H9 (cell line): ENCODE data around the gene DNLZ. TPM values are rescaled to one million over a fixed set of nuclear protein-coding genes. Genes with fewer than 3 reads are reported as not detected.

Experiments used
- DNase-seq: peaks from one replicate; pipeline ENCODE4 v3.0.0-alpha.2; 2017
- H2AFZ ChIP-seq: one replicate; pipeline ENCODE4 v1.6.1; 2013; ENCODE audit warnings: mild to moderate bottlenecking, low read length, control low read depth, moderate library complexity
- H2AK5ac ChIP-seq: 2 replicates; pipeline ENCODE4 v1.6.1; 2013; ENCODE audit warnings: low read length, control low read depth, mixed read lengths; ENCODE audit not compliant: insufficient read length
- H2BK120ac ChIP-seq: one replicate; pipeline ENCODE4 v1.6.1; 2013; ENCODE audit warnings: low read depth, mild to moderate bottlenecking, low read length, control low read depth, inconsistent platforms; ENCODE audit not compliant: poor library complexity, severe bottlenecking
- H2BK12ac ChIP-seq: 2 replicates; pipeline ENCODE4 v1.6.1; 2013; ENCODE audit warnings: low read length, control low read depth, mixed read lengths, low read depth; ENCODE audit not compliant: insufficient read length
- H2BK15ac ChIP-seq: 2 replicates; pipeline ENCODE4 v1.6.1; 2013; ENCODE audit warnings: low read depth, low read length, control low read depth
- H2BK20ac ChIP-seq: one replicate; pipeline ENCODE4 v1.6.1; 2013; ENCODE audit warnings: low read depth, mild to moderate bottlenecking, low read length, control low read depth, inconsistent platforms; ENCODE audit not compliant: poor library complexity, severe bottlenecking
- H2BK5ac ChIP-seq: 2 replicates; pipeline ENCODE4 v1.6.1; 2013; ENCODE audit warnings: low read length, control low read depth, mixed read lengths; ENCODE audit not compliant: insufficient read length
- H3K14ac ChIP-seq: 2 replicates; pipeline ENCODE4 v1.6.1; 2013; ENCODE audit warnings: low read length, control low read depth; ENCODE audit not compliant: insufficient read depth
- H3K18ac ChIP-seq: 2 replicates; pipeline ENCODE4 v1.6.1; 2013; ENCODE audit warnings: low read depth, mild to moderate bottlenecking, mixed read lengths, low read length, control low read depth; ENCODE audit not compliant: insufficient read length
- H3K23ac ChIP-seq: 2 replicates; pipeline ENCODE4 v1.6.1; 2013; ENCODE audit warnings: low read length, control low read depth, mixed read lengths, low read depth; ENCODE audit not compliant: insufficient read length
- H3K23me2 ChIP-seq: 2 replicates; pipeline ENCODE4 v1.6.1; 2013; ENCODE audit warnings: low read depth, mild to moderate bottlenecking, mixed read lengths, low read length, control low read depth; ENCODE audit not compliant: insufficient read length, poor library complexity, severe bottlenecking
- H3K27ac ChIP-seq: 2 replicates; pipeline ENCODE4 v1.5.1; 2013; ENCODE audit warnings: low read length, control low read depth, mixed read lengths, low read depth; ENCODE audit not compliant: insufficient read length
- H3K27me3 ChIP-seq: 2 replicates; pipeline ENCODE4 v1.6.1; 2013; ENCODE audit warnings: low read length, control low read depth, inconsistent platforms; ENCODE audit not compliant: insufficient read depth
- H3K4ac ChIP-seq: 2 replicates; pipeline ENCODE4 v1.6.1; 2013; ENCODE audit warnings: low read depth, mild to moderate bottlenecking, control low read depth, inconsistent platforms, low read length, moderate library complexity
- H3K4me1 ChIP-seq: 2 replicates; pipeline ENCODE4 v1.6.1; 2013; ENCODE audit warnings: low read length, control low read depth, inconsistent platforms; ENCODE audit not compliant: insufficient read depth
- H3K4me2 ChIP-seq: 2 replicates; pipeline ENCODE4 v1.6.1; 2013; ENCODE audit warnings: low read length, control low read depth, mixed read lengths; ENCODE audit not compliant: insufficient read length, insufficient read depth
- H3K56ac ChIP-seq: 2 replicates; pipeline ENCODE4 v1.6.1; 2013; ENCODE audit warnings: low read depth, mild to moderate bottlenecking, mixed read lengths, low read length, control low read depth; ENCODE audit not compliant: insufficient read length
- H3K79me1 ChIP-seq: 2 replicates; pipeline ENCODE4 v1.6.1; 2013; ENCODE audit warnings: low read depth, mild to moderate bottlenecking, moderate library complexity, low read length, control low read depth, inconsistent platforms; ENCODE audit not compliant: insufficient read depth, poor library complexity, severe bottlenecking
- H3K79me2 ChIP-seq: 2 replicates; pipeline ENCODE4 v1.6.1; 2013; ENCODE audit warnings: low read length, control low read depth, inconsistent platforms; ENCODE audit not compliant: insufficient read depth
- H3K9ac ChIP-seq: 2 replicates; pipeline ENCODE4 v1.6.1; 2013; ENCODE audit warnings: low read length, control low read depth, mixed read lengths; ENCODE audit not compliant: insufficient read length; ENCODE audit errors: extremely low read depth
- H3K9me3 ChIP-seq: one replicate; pipeline ENCODE4 v1.6.1; 2013; ENCODE audit warnings: low read depth, low read length, inconsistent platforms; ENCODE audit not compliant: control insufficient read depth
- H3T11ph ChIP-seq: one replicate; pipeline ENCODE4 v1.6.1; 2013; ENCODE audit warnings: mild to moderate bottlenecking, low read length, control low read depth, inconsistent platforms
- H4K20me1 ChIP-seq: one replicate; pipeline ENCODE4 v1.6.1; 2013; ENCODE audit not compliant: control insufficient read depth, insufficient read length, insufficient read depth
- H4K5ac ChIP-seq: 2 replicates; pipeline ENCODE4 v1.6.1; 2013; ENCODE audit warnings: low read depth, mild to moderate bottlenecking, mixed read lengths, low read length, control low read depth; ENCODE audit not compliant: insufficient read length
- H4K8ac ChIP-seq: replicated peaks from 2 replicates; pipeline ENCODE4 v1.6.1; 2013; ENCODE audit warnings: low read length, control low read depth, mixed read lengths, low read depth; ENCODE audit not compliant: insufficient read length
- H4K91ac ChIP-seq: 2 replicates; pipeline ENCODE4 v1.6.1; 2013; ENCODE audit warnings: low read depth, mild to moderate bottlenecking, moderate library complexity, mixed read lengths, low read length, control low read depth; ENCODE audit not compliant: insufficient read length
- H3K27ac Mint-ChIP-seq, 3 experiments: 2 replicates in 2 of 3; 3 replicates in 1 of 3; pipeline ENCODE4 v1.8.0; 2020 to 2021; ENCODE audit warnings: mixed read lengths in 3 of 3, mild to moderate bottlenecking in 1 of 3, moderate library complexity in 1 of 3
- H3K27me3 Mint-ChIP-seq: 2 replicates; pipeline ENCODE4 v1.8.0; 2021; ENCODE audit warnings: low read depth, mild to moderate bottlenecking, moderate library complexity, mixed read lengths
- H3K36me3 Mint-ChIP-seq, 3 experiments: 2 replicates in 2 of 3; 3 replicates in 1 of 3; pipeline ENCODE4 v1.8.0; 2020 to 2021; ENCODE audit warnings: low read depth in 3 of 3, mixed read lengths in 3 of 3; ENCODE audit not compliant: insufficient read depth in 1 of 3
- H3K4me1 Mint-ChIP-seq, 2 experiments: 2 replicates each; pipeline ENCODE4 v1.8.0; 2020; ENCODE audit warnings: mixed read lengths in 2 of 2
- H3K4me3 Mint-ChIP-seq, 2 experiments: 2 replicates in 1 of 2; 3 replicates in 1 of 2; pipeline ENCODE4 v1.8.0; 2020 to 2021; ENCODE audit warnings: mild to moderate bottlenecking in 2 of 2, mixed read lengths in 2 of 2, moderate library complexity in 1 of 2
- H3K9me3 Mint-ChIP-seq, 2 experiments: 2 replicates in 1 of 2; 3 replicates in 1 of 2; pipeline ENCODE4 v1.8.0; 2020; ENCODE audit warnings: mild to moderate bottlenecking in 2 of 2, mixed read lengths in 2 of 2, moderate library complexity in 1 of 2
- CTCF ChIP-seq: fragments of 200-600 bp; sonication (generic); conservative IDR thresholded peaks from 3 replicates; pipeline ENCODE4 v1.8.0; 2021; ENCODE audit warnings: antibody characterized with exemption, mild to moderate bottlenecking
- WGBS: extraction: QIAGEN DNeasy Blood & Tissue Kit; methylation state at CpG from one replicate; pipeline ENCODE4 v1.1.7; 2013; ENCODE audit warnings: missing lambda C conversion rate, low lambda C conversion rate, mixed read lengths; ENCODE audit not compliant: insufficient read length; ENCODE audit errors: extremely low coverage; 5-methylcytosine and 5-hydroxymethylcytosine counted together
- total RNA-seq: library from RNA; stranded (reverse); gene quantifications from 2 replicates; pipeline ENCODE4 v1.2.1, GENCODE V29; 2021

The DNLZ gene
- total RNA-seq, 1 experiment from 2014 or later = 24.8 TPM

GRCh38 chr9:136383436-136383835, 19.9 kb upstream of the DNLZ start:
- WGBS = no CpG with 5 or more reads among the region's 20 CpGs
- Mint-ChIP-seq H3K4me3 (no peak overlapping the region), H3K4me1 (no peaks in the 10 kb centered on the region), H3K9me3 (no peaks in the 10 kb centered on the region), H3K27me3 (no peaks in the 10 kb centered on the region), H3K36me3 (peaks cover 25 to 71% (median 54%) of the 10 kb centered on the region in 3 experiments; a peak in 6 of 7 replicates), H3K27ac (no peak overlapping the region)
- Histone ChIP-seq H3K18ac (no peak overlapping the region), H2BK12ac (no peak overlapping the region), H3K4me2 (no peak overlapping the region), H2BK15ac (no peak overlapping the region), H3K23me2 (no peaks in the 10 kb centered on the region), H2AK5ac (no peak overlapping the region), H2BK5ac (no peak overlapping the region), H2BK120ac (no peak overlapping the region), H3K79me2 (no peaks in the 10 kb centered on the region), H3K27me3 (no peaks in the 10 kb centered on the region), H3K9me3 (no peaks in the 10 kb centered on the region), H3K79me1 (no peaks in the 10 kb centered on the region), H4K20me1 (no peaks in the 10 kb centered on the region), H3K4me1 (no peaks in the 10 kb centered on the region), H3K9ac (no peak overlapping the region), H3K56ac (no peak overlapping the region), H3T11ph (no peak overlapping the region), H4K5ac (no peak overlapping the region), H3K27ac (no peak overlapping the region), H4K91ac (no peak overlapping the region), H2BK20ac (no peak overlapping the region), H4K8ac (no peak overlapping the region), H2AFZ (no peak overlapping the region), H3K14ac (no peak overlapping the region), H3K4ac (no peak overlapping the region), H3K23ac (no peak overlapping the region)
- no peak for TF ChIP-seq CTCF
- no peak for DNase-seq
